Measurements from ENCODE around the gene GYS2. TPM values are rescaled to one million over a fixed set of nuclear protein-coding genes. Genes with fewer than 3 reads are reported as not detected.

GYS2 gene
- total RNA-seq, 4 donors from 2014 or later, result not detected

DNA sequence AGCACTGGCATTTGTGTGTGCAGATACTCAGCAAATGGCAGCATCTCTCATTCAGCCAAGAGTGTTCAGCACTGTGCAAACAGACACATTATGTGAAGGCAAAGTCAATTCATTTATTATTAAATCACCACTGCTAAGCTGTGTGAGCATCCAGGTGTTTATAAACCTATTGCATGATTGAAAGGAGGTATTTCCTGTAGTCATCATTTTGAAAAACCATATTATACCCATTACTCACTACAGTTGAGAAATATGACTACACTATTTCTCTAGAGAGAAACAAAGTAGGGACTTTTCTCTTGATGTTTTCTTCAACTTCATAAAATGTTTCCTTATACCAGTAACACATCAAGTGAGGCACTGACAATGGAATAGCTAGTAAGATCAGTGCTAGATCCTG, 64.8 kb downstream of the GYS2 start:
- Histone ChIP-seq H3K27me3 (no peaks in the 10 kb centered on the region), H3K4me3 (replicated peaks in 1 of 3) (no peak overlapping the region), H3K36me3 (no peaks in the 10 kb centered on the region), H3K4me1 (no peaks in the 10 kb centered on the region), H3K27ac (peak overlapping the region in 1 of 3 donors; percentile 53), H3K9me3 (no peaks in the 10 kb centered on the region)
- TF ChIP-seq POLR2A (IDR thresholded peaks at IDR 0.05), result no peak
- TF ChIP-seq, protein P1, sequence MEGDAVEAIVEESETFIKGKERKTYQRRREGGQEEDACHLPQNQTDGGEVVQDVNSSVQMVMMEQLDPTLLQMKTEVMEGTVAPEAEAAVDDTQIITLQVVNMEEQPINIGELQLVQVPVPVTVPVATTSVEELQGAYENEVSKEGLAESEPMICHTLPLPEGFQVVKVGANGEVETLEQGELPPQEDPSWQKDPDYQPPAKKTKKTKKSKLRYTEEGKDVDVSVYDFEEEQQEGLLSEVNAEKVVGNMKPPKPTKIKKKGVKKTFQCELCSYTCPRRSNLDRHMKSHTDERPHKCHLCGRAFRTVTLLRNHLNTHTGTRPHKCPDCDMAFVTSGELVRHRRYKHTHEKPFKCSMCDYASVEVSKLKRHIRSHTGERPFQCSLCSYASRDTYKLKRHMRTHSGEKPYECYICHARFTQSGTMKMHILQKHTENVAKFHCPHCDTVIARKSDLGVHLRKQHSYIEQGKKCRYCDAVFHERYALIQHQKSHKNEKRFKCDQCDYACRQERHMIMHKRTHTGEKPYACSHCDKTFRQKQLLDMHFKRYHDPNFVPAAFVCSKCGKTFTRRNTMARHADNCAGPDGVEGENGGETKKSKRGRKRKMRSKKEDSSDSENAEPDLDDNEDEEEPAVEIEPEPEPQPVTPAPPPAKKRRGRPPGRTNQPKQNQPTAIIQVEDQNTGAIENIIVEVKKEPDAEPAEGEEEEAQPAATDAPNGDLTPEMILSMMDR (IDR thresholded peaks at IDR 0.05), result no peak
- intact Hi-C loops (cut with DNase I), result no loop called here
- no peak for DNase-seq

DNA sequence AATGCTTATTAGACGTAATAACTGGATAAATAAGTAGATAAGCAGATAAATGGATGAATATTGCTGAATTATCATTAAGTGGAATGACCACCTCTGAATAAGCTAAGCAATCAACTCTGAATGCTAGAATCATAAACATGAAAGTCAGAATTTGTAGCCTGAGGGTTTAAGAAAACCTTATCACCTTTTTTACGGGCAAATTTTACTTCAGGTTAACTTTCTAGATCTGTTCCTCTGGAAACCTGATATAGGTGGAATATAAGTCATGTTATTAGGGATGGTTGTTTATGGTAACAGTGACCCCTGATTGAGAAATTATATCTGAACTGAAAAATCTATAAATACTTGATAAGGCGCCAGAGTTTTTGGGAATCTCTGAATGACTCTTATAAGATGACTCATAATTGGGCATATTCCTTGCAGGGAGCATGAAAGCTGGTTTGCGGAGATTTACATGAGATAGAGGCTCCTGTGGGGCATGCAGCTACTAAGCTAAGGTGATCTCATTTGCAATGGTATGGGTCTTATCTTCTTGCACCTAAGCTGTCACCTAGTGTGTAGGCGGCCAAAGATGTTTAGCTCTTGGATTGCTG, 66.5 kb downstream of the GYS2 start:
- Histone ChIP-seq H3K27me3 (no peaks in the 10 kb centered on the region), H3K27ac (no peak overlapping the region), H3K9me3 (no peaks in the 10 kb centered on the region), H3K4me1 (no peaks in the 10 kb centered on the region), H3K4me3 (replicated peaks in 1 of 3) (no peak overlapping the region), H3K36me3 (no peaks in the 10 kb centered on the region)
- DNase-seq, result no peak
- no peak for TF ChIP-seq POLR2A (IDR thresholded peaks at IDR 0.05)
- TF ChIP-seq, protein P1 (IDR thresholded peaks at IDR 0.05), result no peak
- 92 to 94% methylated on average over 5 of the region's 5 CpGs for WGBS, 2 donors
- intact Hi-C loops (cut with DNase I), result no loop called here

DNA sequence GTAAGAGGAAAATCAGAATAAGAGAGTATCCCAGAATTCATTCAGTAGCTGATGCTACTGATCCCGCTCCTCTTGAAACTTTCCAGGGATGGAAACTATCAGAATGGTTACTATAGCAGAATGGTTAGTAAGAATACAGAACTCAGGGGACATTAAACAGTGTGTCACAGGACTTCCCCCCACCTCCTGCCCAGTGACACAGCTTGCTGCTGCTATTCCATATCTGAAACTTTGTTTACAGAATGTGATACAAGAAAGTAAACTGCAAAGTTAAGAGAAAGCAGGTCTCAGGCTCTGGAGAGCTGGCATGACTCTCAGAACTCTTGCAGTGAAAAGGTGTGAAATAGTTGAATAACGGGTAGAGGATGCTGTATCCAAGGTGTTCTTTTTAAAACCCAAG, 75.2 kb downstream of the GYS2 start:
- Histone ChIP-seq H3K9me3 (no peaks in the 10 kb centered on the region), H3K27me3 (no peaks in the 10 kb centered on the region), H3K36me3 (no peaks in the 10 kb centered on the region), H3K4me3 (replicated peaks in 1 of 3) (no peak overlapping the region), H3K4me1 (peaks cover 14 to 17% of the 10 kb centered on the region in 2 donors), H3K27ac (peak overlapping the region; percentile 85 to 90 (median 89))
- peak in 1 of 2 donors; percentile 6 for DNase-seq
- intact Hi-C loops (cut with DNase I), result no loop called here
- 74 to 81% methylated on average over 2 of the region's 2 CpGs for WGBS, 2 donors
- TF ChIP-seq, protein P1 (IDR thresholded peaks at IDR 0.05), result no peak
- TF ChIP-seq POLR2A (IDR thresholded peaks at IDR 0.05), result no peak

DNA sequence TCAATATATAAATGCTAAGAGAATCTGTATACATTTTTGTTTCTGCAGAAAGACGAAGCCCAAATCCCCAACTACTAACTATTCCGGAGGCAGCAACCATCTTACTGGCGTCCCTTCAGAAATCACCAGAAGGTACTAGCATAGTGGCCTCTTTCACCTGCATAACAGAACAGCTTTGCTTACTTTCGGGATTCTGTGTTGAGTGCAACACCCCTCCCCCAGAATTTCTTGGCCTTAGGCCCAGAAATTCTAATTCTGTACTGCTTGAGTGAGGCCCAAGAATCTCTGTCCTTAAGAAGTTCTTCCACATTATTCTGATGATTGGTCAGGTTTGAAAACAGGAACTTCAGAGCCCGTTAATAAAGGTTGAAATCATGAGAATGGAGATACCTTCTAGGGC, 75.7 kb downstream of the GYS2 start:
- 29 to 40% methylated on average over 5 of the region's 5 CpGs for WGBS, 2 donors
- peak overlapping the region; percentile 85 to 90 (median 89) for H3K27ac ChIP-seq

More for the DNA sequence above, 75.7 kb downstream of the GYS2 start:
- Histone ChIP-seq H3K4me3 (replicated peaks in 1 of 3) (no peak overlapping the region), H3K36me3 (no peaks in the 10 kb centered on the region), H3K4me1 (peaks cover 14 to 17% of the 10 kb centered on the region in 2 donors), H3K9me3 (no peaks in the 10 kb centered on the region), H3K27me3 (no peaks in the 10 kb centered on the region)
- peak in 1 of 2 donors; percentile 82 for TF ChIP-seq POLR2A (IDR thresholded peaks at IDR 0.05)
- TF ChIP-seq, protein P1 (IDR thresholded peaks at IDR 0.05), result no peak
- peak; percentile 84 to 86 for DNase-seq
- intact Hi-C loops (cut with DNase I), result no loop called here

Data from thyroid gland (tissue), 4 donors.